WTC11 (cell line): ENCODE measurements around the gene MORC1. TPM values are rescaled to one million over a fixed set of nuclear protein-coding genes. Genes with fewer than 3 reads are reported as not detected.

Experiments used
- ATAC-seq: fragments of 200-7000 bp; cut with Tn5 transposase; 2 replicates; pipeline ENCODE4 v1.10.0; 2021; ENCODE audit warnings: mild to moderate bottlenecking, moderate library complexity
- CTCF ChIA-PET: fragments of 300-600 bp; sonication (Branson Sonifier 250); formaldehyde crosslinking; loops from one replicate; lab custom pipeline; 2021; ENCODE audit warnings: antibody characterized with exemption; lab: Charles Lee
- POLR2A ChIA-PET: fragments of 350-600 bp; sonication (Branson Sonifier 250); formaldehyde crosslinking; loops from one replicate; lab custom pipeline; 2021; ENCODE audit warnings: antibody characterized with exemption; lab: Charles Lee
- DNase-seq: peaks from one replicate; pipeline ENCODE4 v3.0.0; 2021; ENCODE audit warnings: low spot score
- H3K27ac Mint-ChIP-seq: 2 replicates; pipeline ENCODE4 v1.8.0; 2021; ENCODE audit warnings: mixed read lengths
- H3K27me3 Mint-ChIP-seq: 2 replicates; pipeline ENCODE4 v1.8.0; 2021; ENCODE audit warnings: low read depth, mild to moderate bottlenecking, moderate library complexity, mixed read lengths
- H3K36me3 Mint-ChIP-seq: 2 replicates; pipeline ENCODE4 v1.8.0; 2021; ENCODE audit warnings: mixed read lengths
- H3K4me1 Mint-ChIP-seq: 2 replicates; pipeline ENCODE4 v1.8.0; 2022; ENCODE audit warnings: mixed read lengths
- H3K4me3 Mint-ChIP-seq: 2 replicates; pipeline ENCODE4 v1.8.0; 2021; ENCODE audit warnings: mild to moderate bottlenecking, moderate library complexity, mixed read lengths
- H3K9me3 Mint-ChIP-seq: 2 replicates; pipeline ENCODE4 v1.8.0; 2021; ENCODE audit warnings: mixed read lengths
- ATF2 ChIP-seq: sonication (generic); formaldehyde crosslinking; IDR thresholded peaks from 2 replicates; pipeline ENCODE4 v1.8.1; 2022; ENCODE audit warnings: low read depth, missing genetic modification reagents, borderline replicate concordance
- ATF6 ChIP-seq: sonication (generic); formaldehyde crosslinking; IDR thresholded peaks from 2 replicates; pipeline ENCODE4 v1.8.1; 2023; ENCODE audit warnings: mild to moderate bottlenecking, missing genetic modification reagents
- E2F1 ChIP-seq: sonication (generic); formaldehyde crosslinking; IDR thresholded peaks from 2 replicates; pipeline ENCODE4 v1.8.0; 2022; ENCODE audit warnings: mild to moderate bottlenecking, missing genetic modification reagents
- MAX ChIP-seq: sonication (generic); formaldehyde crosslinking; IDR thresholded peaks from 2 replicates; pipeline ENCODE4 v1.8.0; 2022; ENCODE audit warnings: mild to moderate bottlenecking, missing genetic modification reagents
- MYBL2 ChIP-seq: sonication (generic); formaldehyde crosslinking; IDR thresholded peaks from 2 replicates; pipeline ENCODE4 v1.8.1; 2023; ENCODE audit warnings: mild to moderate bottlenecking, moderate library complexity, missing genetic modification reagents
- PRRX2 ChIP-seq: fragments of 250-450 bp; sonication (Bioruptor Pico); IDR thresholded peaks from 2 replicates; pipeline ENCODE4 v1.8.0; 2021; ENCODE audit warnings: mild to moderate bottlenecking
- RORB ChIP-seq: fragments of 250-450 bp; sonication (Bioruptor Pico); IDR thresholded peaks from 2 replicates; pipeline ENCODE4 v1.9.0; 2021; ENCODE audit warnings: mild to moderate bottlenecking
- TCF7 ChIP-seq: sonication (generic); formaldehyde crosslinking; IDR thresholded peaks from 2 replicates; pipeline ENCODE4 v1.8.0; 2022; ENCODE audit warnings: mild to moderate bottlenecking, low read depth, missing genetic modification reagents, moderate library complexity
- TEAD1 ChIP-seq: sonication (generic); formaldehyde crosslinking; IDR thresholded peaks from 2 replicates; pipeline ENCODE4 v1.8.0; 2022; ENCODE audit warnings: mild to moderate bottlenecking, missing genetic modification reagents
- TEAD4 ChIP-seq: sonication (generic); formaldehyde crosslinking; IDR thresholded peaks from 2 replicates; pipeline ENCODE4 v1.8.0; 2022; ENCODE audit warnings: mild to moderate bottlenecking, missing genetic modification reagents
- USF1 ChIP-seq: sonication (generic); formaldehyde crosslinking; IDR thresholded peaks from 2 replicates; pipeline ENCODE4 v1.8.0; 2022; ENCODE audit warnings: mild to moderate bottlenecking, missing genetic modification reagents
- USF2 ChIP-seq: sonication (generic); formaldehyde crosslinking; IDR thresholded peaks from 2 replicates; pipeline ENCODE4 v1.8.1; 2023; ENCODE audit warnings: mild to moderate bottlenecking, missing genetic modification reagents, moderate library complexity
- ZMAT4 ChIP-seq: fragments of 250-450 bp; sonication (Bioruptor Pico); IDR thresholded peaks from 2 replicates; pipeline ENCODE4 v1.9.0; 2021; ENCODE audit warnings: mild to moderate bottlenecking
- ZNF219 ChIP-seq: sonication (generic); formaldehyde crosslinking; IDR thresholded peaks from 2 replicates; pipeline ENCODE4 v1.8.0; 2023; ENCODE audit warnings: missing genetic modification reagents, mild to moderate bottlenecking, borderline replicate concordance
- ZNF232 ChIP-seq: sonication (generic); formaldehyde crosslinking; IDR thresholded peaks from 2 replicates; pipeline ENCODE4 v1.8.0; 2022; ENCODE audit warnings: mild to moderate bottlenecking, missing genetic modification reagents
- ZNF416 ChIP-seq: fragments of 250-450 bp; sonication (Bioruptor Pico); IDR thresholded peaks from 2 replicates; pipeline ENCODE4 v1.9.0; 2021; ENCODE audit warnings: mild to moderate bottlenecking, inconsistent platforms
- ZNF425 ChIP-seq: fragments of 250-450 bp; sonication (Bioruptor Pico); conservative IDR thresholded peaks from 2 replicates; pipeline ENCODE4 v1.9.0; 2021; ENCODE audit warnings: mild to moderate bottlenecking
- ZNF512 ChIP-seq: sonication (generic); formaldehyde crosslinking; IDR thresholded peaks from 2 replicates; pipeline ENCODE4 v1.8.1; 2022; ENCODE audit warnings: missing genetic modification reagents, borderline replicate concordance
- total RNA-seq: library from RNA; stranded (reverse); gene quantifications from 3 replicates; pipeline ENCODE4 v1.2.3, GENCODE V29; 2021

MORC1 gene
- total RNA-seq, 1 experiment from 2014 or later = not detected

GRCh38 chr3:108983051-108983450 lies 134.9 kb downstream of the MORC1 start (continued):
- no peak for TF ChIP-seq MAX (CRISPR knock-in tag)
- TF ChIP-seq RORB = no peak
- TF ChIP-seq ATF6 (CRISPR knock-in tag) = no peak
- no peak for TF ChIP-seq ZNF512 (CRISPR knock-in tag)

- no peaks in the 10 kb centered on the region for H3K27me3 Mint-ChIP-seq
- no peak overlapping the region for H3K4me3 Mint-ChIP-seq
- ATAC-seq (no peak), DNase-seq (no peak)
- no peak for TF ChIP-seq MYBL2 (CRISPR knock-in tag)
- no peaks in the 10 kb centered on the region for H3K36me3 Mint-ChIP-seq
- no peaks in the 10 kb centered on the region for H3K4me1 Mint-ChIP-seq
- ChIA-PET POLR2A (no interaction called here), CTCF (no interaction called here)
- H3K9me3 Mint-ChIP-seq = no peaks in the 10 kb centered on the region
- no peak overlapping the region for H3K27ac Mint-ChIP-seq
Observed at GRCh38 chr3:108976058-108976457, 141.9 kb downstream of the MORC1 start.

- Mint-ChIP-seq H3K4me3 (no peak overlapping the region), H3K27me3 (no peaks in the 10 kb centered on the region), H3K27ac (no peak overlapping the region), H3K4me1 (0 out of 2 replicates have a peak, but pooled peaks cover 3% of the 10 kb centered on the region), H3K9me3 (no peaks in the 10 kb centered on the region), H3K36me3 (no peaks in the 10 kb centered on the region)
- ATAC-seq (no peak), DNase-seq (no peak)
- POLR2A ChIA-PET = no interaction called here
- no peak for TF ChIP-seq ZNF416 (CRISPR knock-in tag)
- TF ChIP-seq ATF2 (CRISPR knock-in tag) = no peak
- no peak for TF ChIP-seq ZNF232
- TF ChIP-seq PRRX2 (CRISPR knock-in tag) = no peak
- TF ChIP-seq USF1 (CRISPR knock-in tag) = no peak
- TF ChIP-seq ZNF219 = no peak
- TF ChIP-seq RORB = no peak
- TF ChIP-seq TEAD1 (CRISPR knock-in tag) = no peak
- CTCF ChIA-PET = no interaction called here
Observed at GRCh38 chr3:108973019-108973418, 144.9 kb downstream of the MORC1 start.

- Mint-ChIP-seq H3K27ac (no peak overlapping the region), H3K36me3 (no peaks in the 10 kb centered on the region), H3K4me1 (0 out of 2 replicates have a peak, but pooled peaks cover 3% of the 10 kb centered on the region), H3K27me3 (no peaks in the 10 kb centered on the region), H3K4me3 (no peak overlapping the region), H3K9me3 (no peaks in the 10 kb centered on the region)
- ChIA-PET CTCF (no interaction called here), POLR2A (no interaction called here)
- DNase-seq = no peak
- ATAC-seq = no peak
- TF ChIP-seq TEAD4 (CRISPR knock-in tag) (no peak), RORB (no peak), TCF7 (CRISPR knock-in tag) (no peak), ZMAT4 (no peak), E2F1 (CRISPR knock-in tag) (no peak), ZNF512 (CRISPR knock-in tag) (no peak), ZNF425 (CRISPR knock-in tag) (no peak), USF2 (CRISPR knock-in tag) (no peak), ZNF219 (no peak)
Observed at GRCh38 chr3:108972482-108972881, 145.5 kb downstream of the MORC1 start.
